Neural cell (in vitro differentiated cells): ENCODE results near the gene CA11. TPM values are rescaled to one million over a fixed set of nuclear protein-coding genes. Genes with fewer than 3 reads are reported as not detected.
A peak's percentile ranks its signal among the peaks of the same experiment; 100 is the strongest.

Experiments used
- H2AFZ ChIP-seq: fragments of 200-600, 300-800 bp; sonication (generic), shearing (Covaris generic); 2 replicates; pipeline ENCODE4 v1.6.0; 2014; ENCODE audit warnings: low read depth, mild to moderate bottlenecking, antibody characterized with exemption, low read length, moderate library complexity
- H3F3A ChIP-seq: fragments of 200-600 bp; shearing (Covaris generic); 2 replicates; pipeline ENCODE4 v1.6.1; 2016; ENCODE audit warnings: mild to moderate bottlenecking, moderate library complexity, mixed read lengths, antibody characterized with exemption, low read length; ENCODE audit not compliant: insufficient read depth, poor library complexity, severe bottlenecking
- H3K27ac ChIP-seq: fragments of 200-600, 300-800 bp; sonication (generic), shearing (Covaris generic); 2 replicates; pipeline ENCODE4 v1.5.1; 2014; ENCODE audit warnings: mild to moderate bottlenecking, low read length, moderate library complexity
- H3K27me3 ChIP-seq: fragments of 300-800, 200-600 bp; sonication (generic), shearing (Covaris generic); 2 replicates; pipeline ENCODE4 v1.6.0; 2014; ENCODE audit warnings: mild to moderate bottlenecking, low read depth, low read length, moderate library complexity; ENCODE audit not compliant: insufficient read depth
- H3K36me3 ChIP-seq: fragments of 300-800, 200-600 bp; sonication (generic), shearing (Covaris generic); 2 replicates; pipeline ENCODE4 v1.5.1; 2014; ENCODE audit warnings: mild to moderate bottlenecking, antibody characterized with exemption, low read length, moderate library complexity; ENCODE audit not compliant: insufficient read depth
- H3K4me2 ChIP-seq: fragments of 300-800, 200-600 bp; sonication (generic), shearing (Covaris generic); 2 replicates; pipeline ENCODE4 v1.6.0; 2014; ENCODE audit warnings: mild to moderate bottlenecking, low read length
- H3K4me3 ChIP-seq: fragments of 300-800, 200-600 bp; sonication (generic), shearing (Covaris generic); 2 replicates; pipeline ENCODE4 v1.5.1; 2014; ENCODE audit warnings: mild to moderate bottlenecking, low read length, moderate library complexity
- H3K79me2 ChIP-seq: fragments of 200-600 bp; shearing (Covaris generic); replicated peaks from 2 replicates; pipeline ENCODE4 v1.6.0; 2014; ENCODE audit warnings: mild to moderate bottlenecking, low read length, moderate library complexity; ENCODE audit not compliant: insufficient read depth
- H3K9ac ChIP-seq: fragments of 300-800, 200-600 bp; sonication (generic), shearing (Covaris generic); 2 replicates; pipeline ENCODE4 v1.6.1; 2016; ENCODE audit warnings: mild to moderate bottlenecking, low read length, mixed read lengths
- H3K9me2 ChIP-seq: fragments of 200-600 bp; shearing (Covaris generic); 2 replicates; pipeline ENCODE4 v1.6.1; 2016; ENCODE audit warnings: mild to moderate bottlenecking, low read length, mixed read lengths; ENCODE audit not compliant: insufficient read depth
- H3K9me3 ChIP-seq: fragments of 200-600, 300-800 bp; sonication (generic), shearing (Covaris generic); 2 replicates; pipeline ENCODE4 v1.6.1; 2016; ENCODE audit warnings: mild to moderate bottlenecking, mixed run types, low read length, moderate library complexity, mixed read lengths
- H4K20me1 ChIP-seq: fragments of 200-600 bp; shearing (Covaris generic); 2 replicates; pipeline ENCODE4 v1.6.1; 2016; ENCODE audit warnings: mild to moderate bottlenecking, mixed run types; ENCODE audit not compliant: insufficient read depth
- CTCF ChIP-seq: fragments of 450-650 bp; IDR thresholded peaks from 2 replicates; pipeline ENCODE4 v1.5.1; 2014; ENCODE audit warnings: antibody characterized with exemption, mild to moderate bottlenecking, moderate library complexity; ENCODE audit not compliant: poor library complexity, severe bottlenecking
- EP300 ChIP-seq: fragments of 450-650 bp; conservative IDR thresholded peaks from 2 replicates; pipeline ENCODE4 v1.6.1; 2014; ENCODE audit warnings: antibody characterized with exemption, mild to moderate bottlenecking, moderate library complexity; ENCODE audit not compliant: poor library complexity, severe bottlenecking
- EZH2 ChIP-seq: fragments of 200-600, 300-800 bp; shearing (Covaris generic), sonication (generic); IDR thresholded peaks from 2 replicates; pipeline ENCODE4 v1.6.1; 2014; ENCODE audit warnings: antibody characterized with exemption, low read length, borderline replicate concordance, mild to moderate bottlenecking; ENCODE audit not compliant: insufficient read depth, poor library complexity, severe bottlenecking
- MXI1 ChIP-seq: fragments of 450-650 bp; conservative IDR thresholded peaks from 2 replicates; pipeline ENCODE4 v1.6.1; 2014; ENCODE audit warnings: antibody characterized with exemption, mild to moderate bottlenecking; ENCODE audit not compliant: poor library complexity, severe bottlenecking
- POLR2AphosphoS5 ChIP-seq: IDR thresholded peaks from 2 replicates; pipeline ENCODE4 v1.6.1; 2012
- RAD21 ChIP-seq: fragments of 450-650 bp; conservative IDR thresholded peaks from 2 replicates; pipeline ENCODE4 v1.6.1; 2014; ENCODE audit warnings: antibody characterized with exemption, mild to moderate bottlenecking, moderate library complexity
- REST ChIP-seq: IDR thresholded peaks from 2 replicates; pipeline ENCODE4 v1.6.1; 2012; ENCODE audit warnings: borderline replicate concordance
- SMC3 ChIP-seq: fragments of 450-650 bp; conservative IDR thresholded peaks from 2 replicates; pipeline ENCODE4 v1.6.1; 2014; ENCODE audit warnings: antibody characterized with exemption, mild to moderate bottlenecking, moderate library complexity; ENCODE audit not compliant: poor library complexity
- TAF1 ChIP-seq: IDR thresholded peaks from 2 replicates; pipeline ENCODE4 v1.6.1; 2012; ENCODE audit warnings: low read depth
- polyA plus RNA-seq: library from polyadenylated mRNA; depleted of rRNA; stranded (reverse); fragments of >200 nt; gene quantifications from 2 replicates; pipeline ENCODE4 v1.2.3, GENCODE V29; 2014

The CA11 gene
- polyA plus RNA-seq, 1 donor from 2014 or later: 108 TPM

GRCh38 chr19:48638831-48639381, 7.1 kb downstream of the CA11 start:
- no peaks in the 10 kb centered on the region for H3K9me2 ChIP-seq
- no peak for TF ChIP-seq EP300
- peak overlapping the region; percentile 74 for H3K9ac ChIP-seq
- no peaks in the 10 kb centered on the region for H3K36me3 ChIP-seq
- peak overlapping the region; percentile 86 for H3K4me2 ChIP-seq
- no peaks in the 10 kb centered on the region for H3K27me3 ChIP-seq
- peaks cover 8% of the 10 kb centered on the region for H3F3A ChIP-seq
- H3K27ac ChIP-seq: peak overlapping the region; percentile 83
- peak overlapping the region; percentile 66 for H3K4me3 ChIP-seq
- H3K79me2 ChIP-seq: no peaks in the 10 kb centered on the region
- H2AFZ ChIP-seq: no peak overlapping the region
- no peaks in the 10 kb centered on the region for H3K9me3 ChIP-seq
- no peaks in the 10 kb centered on the region for H4K20me1 ChIP-seq

- no peak overlapping the region for H2AFZ ChIP-seq
- peaks cover 8% of the 10 kb centered on the region for H3F3A ChIP-seq
- no peaks in the 10 kb centered on the region for H3K79me2 ChIP-seq
- no peaks in the 10 kb centered on the region for H4K20me1 ChIP-seq
- H3K4me3 ChIP-seq: peak overlapping the region; percentile 66
- H3K9me2 ChIP-seq: no peaks in the 10 kb centered on the region
- no peaks in the 10 kb centered on the region for H3K9me3 ChIP-seq
- no peaks in the 10 kb centered on the region for H3K36me3 ChIP-seq
- peak overlapping the region; percentile 83 for H3K27ac ChIP-seq
- H3K9ac ChIP-seq: peak overlapping the region; percentile 74
- H3K27me3 ChIP-seq: no peaks in the 10 kb centered on the region
- H3K4me2 ChIP-seq: peak overlapping the region; percentile 86
- TF ChIP-seq MXI1 (no peak), POLR2AphosphoS5 (peak; percentile 71), EZH2 (no peak), SMC3 (peak; percentile 33), REST (peak; percentile 61), RAD21 (no peak), EP300 (no peak), TAF1 (no peak), CTCF (peak; percentile 47)
Observed at GRCh38 chr19:48637948-48638830, 7.8 kb downstream of the CA11 start.
